GM10266 (cell line): ENCODE data around the gene LRRC3C.

ENCODE experiments used
- DNase-seq: peaks from one replicate; pipeline ENCODE4 v3.0.0; 2012; ENCODE audit errors: extremely low spot score
- CTCF ChIP-seq: IDR thresholded peaks from 2 replicates; pipeline ENCODE4 v1.5.1; 2012; ENCODE audit warnings: mild to moderate bottlenecking, low read depth; ENCODE audit not compliant: control insufficient read depth, insufficient read depth; ENCODE audit errors: missing control alignments

Gene LRRC3C

GRCh38 chr17:39972271-39972670 lies 44.7 kb downstream of the LRRC3C start:
- DNase-seq: no peak
- no peak for TF ChIP-seq CTCF

- DNase-seq: no peak
- TF ChIP-seq CTCF: no peak
These were observed 46.0 kb downstream of the LRRC3C start for GRCh38 chr17:39973496-39973895.

DNA sequence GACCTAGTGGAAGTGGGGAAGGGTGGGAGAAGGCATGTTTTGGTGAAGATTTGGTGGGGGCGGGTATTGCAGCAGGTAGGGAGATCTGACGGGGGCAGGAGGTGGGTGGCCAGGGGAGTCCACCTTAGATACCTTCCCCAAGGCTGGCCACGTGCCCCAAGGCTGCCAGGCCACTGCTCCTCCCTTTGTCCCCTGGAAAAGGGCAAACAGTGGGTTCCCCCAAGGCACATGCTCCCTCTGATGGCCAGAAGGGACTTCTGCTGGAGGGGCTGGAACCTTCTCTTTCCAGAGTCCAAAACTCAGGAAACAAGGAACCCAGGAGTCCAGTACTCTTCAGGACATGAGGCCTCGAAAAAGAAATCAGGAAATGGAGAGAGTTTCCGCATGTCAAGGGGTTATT lies 46.9 kb downstream of the LRRC3C start:
- no peak for DNase-seq
- TF ChIP-seq CTCF: no peak

- DNase-seq: no peak
- TF ChIP-seq CTCF: no peak
These were observed 48.3 kb downstream of the LRRC3C start for GRCh38 chr17:39975801-39976200.

- TF ChIP-seq CTCF: no peak
- DNase-seq: no peak
These were observed 51.6 kb downstream of the LRRC3C start for GRCh38 chr17:39979016-39979670.

GRCh38 chr17:39979893-39980350 lies 52.4 kb downstream of the LRRC3C start:
- no peak for TF ChIP-seq CTCF
- DNase-seq: no peak

DNA sequence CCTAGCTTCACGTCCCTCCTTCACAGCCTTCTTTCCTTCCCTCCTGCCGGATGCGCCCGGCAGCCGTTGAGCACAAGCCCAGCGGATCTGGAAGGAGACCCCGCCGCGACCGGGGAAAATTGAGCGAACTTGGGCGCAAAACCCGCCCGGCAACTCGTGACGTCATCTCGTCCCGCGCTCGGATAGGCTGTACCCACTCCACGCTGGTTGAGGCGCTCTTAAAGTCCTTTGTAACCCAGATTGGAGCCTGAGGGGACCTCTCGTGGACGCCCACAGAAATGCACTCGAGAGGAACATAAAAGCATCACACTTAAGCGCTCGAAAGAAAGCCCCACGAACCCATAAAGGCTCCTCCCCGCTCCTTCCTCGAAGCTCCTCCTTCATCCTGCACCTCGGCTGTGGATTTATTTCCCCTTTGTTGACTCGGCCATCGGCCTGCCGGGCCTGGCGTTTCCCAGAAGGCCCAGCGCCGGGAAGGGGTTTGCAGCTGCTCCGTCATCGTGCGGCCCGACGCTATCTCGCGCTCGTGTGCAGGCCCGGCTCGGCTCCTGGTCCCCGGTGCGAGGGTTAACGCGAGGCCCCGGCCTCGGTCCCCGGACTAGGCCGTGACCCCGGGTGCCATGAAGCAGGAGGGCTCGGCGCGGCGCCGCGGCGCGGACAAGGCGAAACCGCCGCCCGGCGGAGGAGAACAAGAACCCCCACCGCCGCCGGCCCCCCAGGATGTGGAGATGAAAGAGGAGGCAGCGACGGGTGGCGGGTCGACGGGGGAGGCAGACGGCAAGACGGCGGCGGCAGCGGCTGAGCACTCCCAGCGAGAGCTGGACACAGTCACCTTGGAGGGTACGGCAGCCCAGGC lies 53.0 kb downstream of the LRRC3C start, which contains the start of gene PSMD3:
TSS of gene PSMD3 (plus strand) at position 457 of the 856 bp plus-strand sequence. CDS start at position 621, 164 bp downstream.
- TF ChIP-seq CTCF: peak; percentile 76
- DNase-seq: peak; percentile 95
